AG09319 (cell line): ENCODE results near the gene BID.

Experiments
- DNase-seq: peaks from one replicate; pipeline ENCODE4 v3.0.0-alpha.2; 2010; ENCODE audit warnings: low read depth; ENCODE audit errors: extremely low read depth
- CTCF ChIP-seq: IDR thresholded peaks from 2 replicates; pipeline ENCODE4 v1.5.1; 2011; ENCODE audit warnings: low read depth, mild to moderate bottlenecking, inconsistent platforms, low read length, moderate library complexity

The BID gene

GRCh38 chr22:17787716-17788330 lies 13.6 kb upstream of the BID start:
- TF ChIP-seq CTCF: no peak
- no peak for DNase-seq

DNA sequence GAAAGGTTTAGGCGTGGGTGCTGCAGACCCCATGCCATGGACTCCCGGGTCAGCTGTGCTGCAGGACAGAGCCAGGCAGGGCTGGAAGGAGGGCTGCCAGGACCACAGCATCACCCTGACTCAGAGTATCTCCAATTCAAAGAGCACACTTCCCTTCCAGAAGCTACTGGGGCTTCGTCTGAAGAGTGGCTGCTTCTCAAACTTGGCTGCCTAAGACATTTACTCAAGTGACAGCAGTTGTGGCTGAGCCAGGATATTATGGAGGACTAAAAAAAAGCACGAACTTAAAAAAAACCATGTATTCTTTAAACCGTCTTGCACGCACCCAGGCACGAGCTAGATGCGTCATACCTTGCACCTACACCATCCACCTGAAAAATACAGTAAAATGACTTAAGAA lies 13.0 kb upstream of the BID start:
- no peak for TF ChIP-seq CTCF

GRCh38 chr22:17786435-17787161 lies 12.3 kb upstream of the BID start:
- no peak for DNase-seq

More for the DNA sequence above, 13.0 kb upstream of the BID start:
- DNase-seq: no peak

GRCh38 chr22:17785185-17786184 lies 11.2 kb upstream of the BID start:
- no peak for DNase-seq

More at GRCh38 chr22:17786435-17787161, 12.3 kb upstream of the BID start:
- no peak for TF ChIP-seq CTCF

GRCh38 chr22:17784776-17785175 lies 10.5 kb upstream of the BID start:
- DNase-seq: no peak
- no peak for TF ChIP-seq CTCF

More at GRCh38 chr22:17785185-17786184, 11.2 kb upstream of the BID start:
- TF ChIP-seq CTCF: peak; percentile 45

DNA sequence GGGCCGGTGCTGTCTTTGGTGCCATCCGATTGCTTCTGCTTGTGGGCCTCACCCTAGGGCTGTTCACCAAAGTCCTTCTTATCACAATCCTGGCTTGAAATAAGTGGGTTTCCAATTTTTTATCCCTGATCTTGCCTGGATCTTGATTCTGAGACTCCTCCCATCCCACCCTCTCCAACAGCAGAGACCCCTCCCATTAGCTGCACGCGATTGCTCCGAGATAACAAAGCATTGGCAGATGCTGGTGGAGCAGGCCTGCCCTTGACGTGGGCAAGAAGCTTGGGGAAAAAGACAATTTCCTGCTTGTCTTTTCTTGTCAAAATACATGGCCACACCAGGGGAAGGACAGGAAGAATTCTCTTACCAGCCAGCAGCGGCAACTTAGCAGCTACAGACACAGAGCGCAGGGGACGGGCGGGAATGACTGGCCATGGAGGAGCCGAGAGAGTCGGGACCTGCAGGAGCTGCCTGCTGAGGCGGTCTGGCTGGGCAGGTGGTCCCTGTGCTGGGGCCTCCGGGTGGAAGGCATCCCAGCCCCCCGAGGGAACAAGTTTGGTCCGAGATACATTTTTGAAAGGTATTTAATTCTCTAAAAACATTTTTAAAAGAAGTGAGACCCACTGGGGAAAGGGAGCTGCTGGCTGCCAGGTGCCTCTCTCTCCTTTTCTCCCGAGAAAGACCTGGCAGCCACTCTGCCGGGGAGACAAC lies 9.7 kb upstream of the BID start:
- no peak for DNase-seq
- no peak for TF ChIP-seq CTCF
